GM21526 (cell line): ENCODE measurements around the gene CNPY4.

Experiments used
- ATAC-seq: cut with Tn5 transposase; IDR thresholded peaks from one replicate; pipeline ENCODE4 v1.9.1; 2021; ENCODE audit warnings: moderate library complexity; ENCODE audit not compliant: unreplicated experiment, low FRiP score

The CNPY4 gene

GRCh38 chr7:100119072-100119969 is at the start of gene CNPY4, which contains the start of gene TAF6:
Gene CNPY4 (plus strand): TSS chr7:100119634. CDS start chr7:100119745, 111 bp downstream.
Gene TAF6 (minus strand): TSS chr7:100119358. CDS start chr7:100114209, 5,149 bp downstream.
- ATAC-seq: peak; percentile 69

- no peak for ATAC-seq
These were observed 49.4 kb upstream of the CNPY4 start for GRCh38 chr7:100069991-100070390.

- ATAC-seq: no peak
These were observed 48.3 kb upstream of the CNPY4 start for GRCh38 chr7:100071018-100071723.

- no peak for ATAC-seq
These were observed 47.0 kb upstream of the CNPY4 start for GRCh38 chr7:100072462-100072861.

GRCh38 chr7:100074841-100075240 is 44.6 kb upstream of the CNPY4 start:
- no peak for ATAC-seq

- no peak for ATAC-seq
These were observed 44.0 kb upstream of the CNPY4 start for GRCh38 chr7:100075418-100075817.

GRCh38 chr7:100077205-100077604 is 42.2 kb upstream of the CNPY4 start:
- ATAC-seq: no peak

- no peak for ATAC-seq
These were observed 40.3 kb upstream of the CNPY4 start for GRCh38 chr7:100079024-100079560.

- ATAC-seq: peak; percentile 8
These were observed 38.4 kb upstream of the CNPY4 start for GRCh38 chr7:100080907-100081534.

GRCh38 chr7:100081535-100082102 is 37.8 kb upstream of the CNPY4 start, which contains the start of gene ZNF3:
Gene ZNF3 (minus strand): TSS chr7:100081723. CDS start chr7:100077357, 4,366 bp downstream.
- peak; percentile 85 for ATAC-seq

- no peak for ATAC-seq
These were observed 36.5 kb upstream of the CNPY4 start for GRCh38 chr7:100082978-100083377.

GRCh38 chr7:100085515-100085914 is 33.9 kb upstream of the CNPY4 start:
- ATAC-seq: no peak

- no peak for ATAC-seq
These were observed 32.2 kb upstream of the CNPY4 start for GRCh38 chr7:100087055-100087750.

- no peak for ATAC-seq
These were observed 31.3 kb upstream of the CNPY4 start for GRCh38 chr7:100088095-100088620.

GRCh38 chr7:100088621-100089457 is 30.6 kb upstream of the CNPY4 start, which contains the start of gene COPS6:
Gene COPS6 (plus strand): TSS chr7:100088969. CDS start chr7:100088991, 22 bp downstream.
- no peak for ATAC-seq

GRCh38 chr7:100089458-100090196 is 29.8 kb upstream of the CNPY4 start:
- no peak for ATAC-seq

GRCh38 chr7:100090527-100091410 is 28.7 kb upstream of the CNPY4 start:
- ATAC-seq: no peak
